OCI-LY3 (cell line): ENCODE measurements around the gene NTNG2.

Source experiments
- CTCF ChIP-seq: fragments of 200-600, 300-600 bp; sonication (generic); IDR thresholded peaks from 2 replicates; pipeline ENCODE4 v1.5.1; 2014; ENCODE audit warnings: antibody characterized with exemption, low read length, low read depth
- EZH2phosphoT487 ChIP-seq: fragments of 200-600 bp; shearing (Covaris generic); IDR thresholded peaks from 2 replicates; pipeline ENCODE4 v1.6.1; 2018; ENCODE audit warnings: antibody characterized with exemption, mixed run types, low read depth

- TF ChIP-seq CTCF (no peak), EZH2phosphoT487 (no peak)
Measured at GRCh38 chr9:132125944-132126679, 35.7 kb upstream of the NTNG2 start.
